HG02981 (cell line): ENCODE results near the gene GAREM2.

Experiments
- ATAC-seq: cut with Tn5 transposase; IDR thresholded peaks from one replicate; pipeline ENCODE4 v1.9.1; 2021; ENCODE audit warnings: mild to moderate bottlenecking, moderate library complexity; ENCODE audit not compliant: unreplicated experiment

Gene GAREM2

DNA sequence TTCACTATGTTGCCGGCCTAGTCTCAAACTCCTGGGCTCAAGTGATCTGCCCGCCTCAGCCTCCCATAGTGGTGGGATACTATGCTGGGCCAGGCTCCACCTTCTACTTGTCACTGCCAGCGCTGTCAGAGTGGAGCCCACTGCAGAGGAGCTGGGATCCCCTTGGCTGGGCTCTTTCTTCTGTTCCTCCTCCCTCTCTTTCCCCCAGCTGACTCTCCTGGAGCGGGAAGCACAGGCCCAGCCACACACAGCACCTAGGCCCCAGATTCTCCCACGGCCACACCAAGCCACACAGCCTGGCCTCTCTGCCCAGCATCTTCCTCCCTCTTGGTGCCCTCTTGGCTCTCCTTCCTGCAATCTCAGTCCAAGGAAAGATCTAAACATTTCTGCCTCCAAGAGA, 3.7 kb upstream of the GAREM2 start:
- ATAC-seq: no peak

DNA sequence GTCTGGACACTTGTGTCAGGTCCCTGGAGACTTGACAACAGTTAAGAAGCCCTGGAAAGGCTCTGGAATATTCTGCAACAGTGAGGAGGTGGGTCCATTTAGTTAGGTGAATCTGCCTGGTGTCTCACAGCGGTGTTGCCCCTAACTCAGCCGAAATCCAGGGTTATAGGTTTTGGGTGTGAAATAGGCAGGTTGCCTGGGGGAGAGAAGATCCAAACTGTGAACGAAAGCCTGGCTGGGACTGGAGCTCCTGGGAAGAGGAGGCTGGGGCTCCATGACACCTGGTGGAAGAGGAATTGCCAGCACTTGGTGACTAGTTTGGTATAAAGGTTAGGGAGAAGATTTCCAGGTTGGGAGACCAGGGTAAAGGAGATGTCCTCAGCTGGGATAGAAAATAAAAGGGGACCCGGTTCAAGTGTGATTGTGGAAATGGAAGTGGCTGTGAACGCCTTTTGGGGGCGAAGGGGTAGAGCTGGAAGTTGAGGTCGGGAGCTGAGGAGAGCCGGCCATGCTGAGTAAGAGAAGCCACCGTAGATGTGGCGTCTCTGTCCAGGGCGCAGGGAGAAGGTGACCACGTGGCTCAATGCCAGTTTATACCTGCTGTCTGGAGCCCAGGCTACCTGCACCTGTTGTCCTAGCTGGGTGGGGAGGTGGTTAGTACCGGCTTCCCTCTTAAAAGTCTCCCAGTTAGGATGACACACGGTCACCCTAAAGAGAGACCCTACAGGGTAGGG, 3.0 kb upstream of the GAREM2 start:
- no peak for ATAC-seq

DNA sequence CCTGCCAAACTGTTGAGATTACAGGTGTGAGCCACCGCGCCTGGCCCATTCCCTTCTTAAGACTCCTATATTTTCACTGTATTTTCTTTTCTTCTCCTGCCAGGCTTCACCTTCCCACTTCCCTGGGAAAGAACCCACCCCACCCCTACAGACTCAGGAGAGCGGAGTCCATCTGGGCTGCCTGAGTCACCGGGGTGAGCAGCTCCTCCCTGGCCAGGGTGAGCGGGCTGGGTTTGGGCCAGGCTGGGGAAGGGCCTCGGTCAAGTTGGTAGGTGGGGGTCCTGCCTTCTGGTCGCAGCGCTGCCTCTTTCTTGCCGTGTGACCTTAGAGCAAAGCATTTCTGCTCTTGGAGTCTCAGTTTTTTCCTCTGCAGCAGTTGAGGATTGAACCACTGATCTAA, 2.1 kb upstream of the GAREM2 start:
- no peak for ATAC-seq

DNA sequence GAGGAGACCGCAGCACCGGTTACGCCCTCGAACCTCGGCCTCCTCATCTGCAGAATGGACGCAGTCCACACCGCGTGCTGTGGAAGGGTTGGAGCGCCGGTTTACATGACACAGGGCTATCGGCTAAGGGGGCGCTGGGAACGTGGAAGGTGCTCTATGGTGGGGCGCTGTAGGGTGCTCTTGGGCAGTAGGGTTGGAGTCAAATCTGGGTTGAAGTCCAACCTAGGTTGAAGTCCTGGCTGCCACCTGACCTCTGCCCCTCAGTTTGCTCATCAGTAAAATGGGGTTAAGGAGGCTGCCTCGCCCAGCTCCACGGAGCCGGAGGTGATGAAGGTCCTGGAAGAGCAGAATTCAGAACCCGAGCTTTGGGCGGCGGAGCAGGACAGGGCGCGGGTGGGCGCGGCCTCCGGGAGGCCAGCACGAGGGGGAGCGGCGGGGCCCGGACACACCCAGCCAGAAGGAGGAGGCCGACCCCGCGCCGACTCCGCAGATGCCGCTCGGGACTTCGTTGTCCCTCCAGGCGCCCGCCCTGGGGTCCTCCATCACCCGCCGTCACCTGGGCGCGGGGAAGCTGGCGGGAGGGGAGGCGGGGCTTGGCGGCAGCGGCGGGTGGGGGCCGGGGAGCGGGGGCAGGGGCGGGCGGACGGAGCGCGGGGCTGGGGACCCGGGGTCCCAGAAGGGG, 558 bp upstream of the GAREM2 start:
- no peak for ATAC-seq

DNA sequence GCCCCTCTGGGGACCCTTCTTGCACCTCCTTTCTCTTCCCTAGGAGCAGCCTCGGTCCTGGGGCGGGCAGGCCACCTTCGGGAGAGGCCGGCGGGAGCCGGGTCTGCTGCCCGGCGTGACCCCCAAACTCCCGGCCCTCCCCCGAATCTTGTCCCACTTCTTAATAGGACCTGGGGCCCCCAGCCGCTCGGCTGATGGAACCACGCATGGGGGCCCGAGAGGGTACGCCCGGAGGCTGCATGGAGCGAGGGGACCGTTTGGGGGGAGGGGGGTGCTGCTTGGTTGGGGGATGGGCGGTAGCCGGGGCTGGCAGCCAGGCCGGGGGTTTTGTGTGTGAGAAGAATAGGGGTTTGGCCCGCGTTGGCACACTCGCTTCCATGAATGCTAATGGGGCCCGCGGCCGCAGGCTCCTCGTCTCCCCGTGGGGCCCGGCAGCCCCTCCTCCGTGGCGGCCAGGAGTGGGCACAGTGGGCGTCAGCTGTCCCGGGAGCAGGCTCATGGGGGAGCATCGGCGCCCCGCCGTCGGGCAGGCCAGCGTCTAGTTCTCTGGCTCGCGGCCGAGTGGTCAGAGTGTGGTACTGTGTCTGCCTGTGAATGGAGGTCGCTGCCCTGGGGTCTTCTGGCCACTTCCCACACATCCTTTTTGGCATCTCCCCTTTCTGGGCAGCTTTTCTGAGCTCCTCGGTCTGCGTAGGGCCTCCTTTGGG, 1.0 kb downstream of the GAREM2 start:
- ATAC-seq: no peak

DNA sequence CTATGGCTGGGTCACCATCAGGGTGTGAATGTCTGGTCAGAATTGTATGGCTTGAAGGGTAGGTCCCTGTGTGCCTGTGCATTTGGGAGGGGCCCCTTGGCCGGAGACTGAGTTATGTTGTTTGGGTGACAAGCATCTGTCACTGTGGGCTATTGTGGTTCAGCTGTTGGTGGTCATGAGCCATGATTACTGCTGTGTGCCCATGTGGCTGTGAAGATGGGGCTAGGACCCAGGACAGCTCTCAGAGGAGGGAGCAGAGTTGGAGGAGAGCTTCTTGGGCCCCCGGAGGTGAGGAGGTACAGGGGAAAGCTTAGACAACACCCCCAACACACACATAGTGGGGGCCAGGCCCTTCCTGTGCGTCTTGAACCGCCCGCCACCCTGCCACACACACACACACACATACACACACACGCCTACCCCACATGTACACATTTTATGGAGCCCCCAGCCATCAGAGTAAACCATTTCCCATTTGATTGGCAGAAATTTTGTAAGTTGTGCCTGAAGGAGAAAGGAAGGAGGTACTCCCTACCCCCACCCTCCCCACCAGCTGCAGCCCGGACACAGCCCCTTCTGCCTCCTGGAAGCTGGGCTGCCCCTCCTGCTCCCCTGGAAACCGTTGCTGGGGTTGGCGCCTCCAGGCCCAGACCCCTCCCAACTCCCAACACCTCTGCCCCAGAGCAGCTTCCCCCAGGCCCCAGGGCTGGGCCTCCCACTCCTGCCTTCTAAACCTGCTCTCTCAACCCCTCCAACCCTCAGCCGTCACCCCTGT, 2.0 kb downstream of the GAREM2 start:
- no peak for ATAC-seq

DNA sequence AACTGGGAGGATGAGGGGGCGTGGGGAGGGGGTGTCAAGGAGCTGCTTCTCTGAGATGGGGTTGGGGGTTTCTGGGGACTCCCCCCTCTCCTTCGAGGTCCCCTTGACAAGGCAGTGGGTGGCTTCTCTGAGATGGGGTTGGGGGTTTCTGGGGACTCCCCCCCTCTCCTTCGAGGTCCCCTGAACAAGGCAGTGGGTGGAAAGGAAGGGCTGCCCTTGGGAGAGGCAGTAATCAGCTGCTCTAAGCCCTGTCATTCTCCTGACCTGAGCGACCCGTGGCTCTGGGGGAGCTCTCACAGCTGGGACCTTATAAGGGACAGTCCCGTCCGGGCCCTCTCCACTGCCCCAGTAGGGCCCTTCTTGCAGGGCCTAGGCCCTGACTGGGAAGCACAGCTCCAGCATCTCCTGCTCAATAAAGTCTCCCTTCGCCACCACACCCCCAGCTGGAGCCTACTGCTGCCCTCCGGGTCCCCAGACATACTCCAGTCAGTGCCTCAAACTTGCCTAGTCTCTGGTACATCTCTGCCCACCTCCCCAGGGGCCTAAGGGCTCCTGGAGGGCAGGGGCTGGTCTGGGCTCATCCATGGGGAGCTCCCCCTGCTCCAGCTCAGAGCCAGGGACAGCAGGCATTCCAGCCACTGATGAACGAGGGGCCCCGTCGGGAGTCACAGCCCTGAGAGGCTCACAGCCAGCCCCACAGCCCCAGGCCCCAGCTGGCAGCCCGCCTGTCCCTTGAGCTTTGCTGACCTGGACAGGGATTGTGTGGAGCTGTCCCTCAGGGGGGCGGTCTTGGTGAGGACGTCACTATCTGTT, 2.8 kb downstream of the GAREM2 start:
- no peak for ATAC-seq

DNA sequence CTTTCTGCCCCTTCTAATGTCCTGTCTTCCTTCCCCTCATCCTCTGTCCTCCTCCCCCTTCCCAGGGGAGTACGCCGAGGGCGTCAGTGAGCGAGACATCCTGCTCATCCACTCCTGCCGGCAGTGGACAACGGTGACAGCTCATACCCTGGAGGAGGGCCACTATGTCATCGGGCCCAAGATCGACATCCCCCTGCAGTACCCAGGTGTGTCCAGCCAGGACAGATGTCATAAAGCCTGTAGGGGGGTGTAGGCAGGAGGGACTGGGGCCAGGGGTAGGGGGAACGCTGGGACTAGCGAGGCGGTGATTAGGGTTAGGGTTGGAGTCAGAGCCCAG, 3.4 kb downstream of the GAREM2 start:
- ATAC-seq: no peak

DNA sequence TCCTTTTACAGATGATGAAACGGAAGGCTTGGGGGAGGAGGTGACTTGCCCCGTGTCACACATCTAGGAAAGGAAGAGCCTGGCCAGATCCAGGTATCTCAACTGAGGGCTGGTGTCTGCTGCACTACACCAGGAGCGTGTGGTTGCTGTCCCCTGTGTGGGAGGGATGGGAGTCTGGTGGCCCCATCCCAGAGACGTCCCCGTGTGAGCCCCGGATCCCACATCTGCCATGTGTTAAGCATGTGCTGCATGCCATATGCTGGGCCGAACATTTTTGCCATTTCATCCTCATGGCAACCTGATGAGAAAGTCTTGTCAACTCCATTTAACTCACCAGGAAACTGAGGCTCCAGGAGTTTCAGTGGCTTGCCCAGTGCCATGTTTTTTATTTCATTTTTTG, 4.2 kb downstream of the GAREM2 start:
- ATAC-seq: no peak

DNA sequence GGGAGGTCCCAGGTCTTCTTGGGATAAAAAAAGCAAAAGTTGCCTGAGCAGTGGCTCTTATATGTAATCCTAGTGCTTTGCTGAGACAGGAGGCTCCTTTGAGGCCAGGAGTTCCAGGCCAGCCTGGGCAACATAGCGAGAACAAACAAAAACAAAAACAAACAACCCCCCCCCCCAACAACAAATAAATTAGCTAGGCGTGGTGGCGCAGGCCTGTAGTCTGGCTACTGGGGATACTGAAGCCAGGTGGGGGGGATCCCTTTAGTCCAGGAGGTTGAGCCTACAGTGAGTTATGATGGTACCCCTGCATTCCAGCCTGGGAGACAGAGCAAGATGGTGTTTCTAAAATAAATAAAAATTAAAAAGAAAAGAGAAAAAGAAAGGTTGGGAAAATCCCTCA, 5.4 kb downstream of the GAREM2 start:
- no peak for ATAC-seq

DNA sequence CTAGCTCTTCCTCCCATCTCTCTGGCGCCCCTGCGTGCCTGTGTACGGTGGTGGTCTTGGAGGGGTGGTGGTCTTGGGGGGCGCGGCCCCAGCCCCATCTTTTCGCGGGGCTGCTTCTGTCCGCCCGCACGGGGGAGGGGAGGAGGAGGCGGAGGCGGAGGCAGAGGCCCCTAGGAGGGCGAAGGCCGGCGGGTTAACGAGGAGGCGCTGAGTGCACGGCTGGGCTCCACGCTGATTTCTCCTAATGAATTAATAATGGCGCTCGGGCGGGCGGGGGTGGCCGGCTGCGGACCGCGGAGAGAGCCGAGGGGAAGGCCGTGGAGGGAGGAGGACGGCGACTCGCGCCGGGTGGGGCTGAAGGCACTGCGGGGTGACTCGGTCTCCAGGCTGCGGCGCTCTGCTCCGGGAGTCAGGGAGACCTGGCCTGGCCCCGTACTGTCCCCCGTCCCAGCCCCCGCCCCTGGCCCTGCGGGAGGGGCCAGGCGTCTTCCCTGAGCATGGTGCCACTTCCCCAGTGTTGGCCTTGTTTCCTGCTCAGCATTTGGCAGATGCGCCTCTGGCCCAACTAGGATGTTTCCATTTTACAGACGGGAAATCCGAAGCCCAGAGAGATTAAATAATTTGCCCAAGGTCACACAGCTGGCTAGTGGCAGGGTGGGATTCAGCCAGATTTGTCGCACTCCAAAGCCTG, 6.0 kb downstream of the GAREM2 start:
- ATAC-seq: no peak

DNA sequence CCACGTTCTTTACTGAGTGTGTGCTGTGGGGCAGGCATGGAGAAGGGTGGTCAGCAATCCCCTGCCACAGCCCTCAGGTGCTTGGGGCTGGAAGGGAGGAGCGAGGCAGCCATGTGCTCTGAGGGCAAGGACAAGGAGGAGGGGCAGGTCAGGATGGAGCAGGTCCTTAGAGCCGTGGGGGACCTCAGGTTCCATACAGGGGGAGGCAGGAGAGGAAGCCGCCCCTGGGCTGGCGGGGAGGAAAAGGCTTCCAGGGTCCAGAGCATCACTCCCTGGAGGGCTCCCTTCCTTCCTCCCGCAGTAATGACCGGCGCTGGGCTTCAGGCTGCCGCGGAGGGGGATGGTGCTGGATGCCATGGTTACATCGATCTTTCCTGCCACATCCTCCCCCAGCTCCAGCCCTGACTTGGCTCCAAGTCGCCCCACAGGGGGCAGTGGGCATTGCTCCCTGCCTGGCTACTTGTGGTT, 6.6 kb downstream of the GAREM2 start:
- no peak for ATAC-seq

DNA sequence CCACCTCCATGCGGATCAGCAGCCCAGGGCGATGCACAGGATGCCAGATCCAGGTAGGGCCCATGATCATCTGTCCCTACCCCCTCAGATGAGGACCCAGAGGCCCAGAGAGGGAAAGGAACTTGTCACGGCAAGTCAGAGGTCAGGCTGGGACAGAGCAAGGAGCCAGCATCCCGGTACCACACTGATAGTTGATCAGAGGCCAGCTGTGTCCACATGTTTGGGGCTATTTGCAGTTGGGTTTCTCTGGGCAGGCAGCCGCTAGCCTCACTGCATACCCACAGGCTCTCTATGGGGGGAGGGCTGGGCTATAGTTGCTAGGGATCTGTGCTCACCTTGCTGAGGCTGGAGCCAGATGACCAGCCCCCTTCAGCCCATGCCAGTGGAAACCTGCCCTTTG, 9.6 kb downstream of the GAREM2 start:
- ATAC-seq: no peak

DNA sequence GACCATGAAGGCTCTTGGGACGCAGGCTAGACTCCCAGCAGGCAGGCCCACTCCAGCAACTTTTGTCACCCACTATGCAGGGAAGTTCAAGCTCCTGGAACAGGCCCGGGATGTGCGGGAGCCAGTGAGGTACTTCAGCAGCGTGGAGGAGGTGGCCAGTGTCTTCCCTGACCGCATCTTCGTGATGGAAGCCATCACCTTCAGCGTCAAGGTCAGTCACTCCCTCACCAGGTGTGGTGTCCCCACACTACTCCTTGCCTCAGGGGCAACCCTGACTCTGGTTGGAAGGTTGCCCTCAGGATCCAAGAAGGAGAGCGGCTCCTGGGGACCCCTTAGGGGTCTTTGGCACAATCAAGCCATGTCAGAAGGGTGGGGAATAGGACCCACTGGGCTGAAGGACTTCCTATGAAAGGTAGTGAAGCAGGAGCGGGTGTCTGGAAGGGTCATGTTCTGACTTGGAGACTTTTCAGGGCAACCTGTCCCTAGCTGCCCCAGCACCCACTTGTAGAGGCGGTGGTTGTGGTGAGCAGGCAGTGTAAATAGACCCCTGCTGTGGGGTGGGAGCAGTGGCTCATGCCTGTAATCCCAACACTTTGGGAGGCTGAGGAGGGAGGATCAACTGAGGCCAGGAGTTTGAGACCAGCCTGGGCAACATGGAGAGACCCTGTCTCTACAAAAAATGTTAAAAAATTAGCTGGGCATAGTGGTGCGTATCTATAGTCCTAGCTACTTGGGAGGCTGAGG, 10.2 kb downstream of the GAREM2 start:
- ATAC-seq: no peak

DNA sequence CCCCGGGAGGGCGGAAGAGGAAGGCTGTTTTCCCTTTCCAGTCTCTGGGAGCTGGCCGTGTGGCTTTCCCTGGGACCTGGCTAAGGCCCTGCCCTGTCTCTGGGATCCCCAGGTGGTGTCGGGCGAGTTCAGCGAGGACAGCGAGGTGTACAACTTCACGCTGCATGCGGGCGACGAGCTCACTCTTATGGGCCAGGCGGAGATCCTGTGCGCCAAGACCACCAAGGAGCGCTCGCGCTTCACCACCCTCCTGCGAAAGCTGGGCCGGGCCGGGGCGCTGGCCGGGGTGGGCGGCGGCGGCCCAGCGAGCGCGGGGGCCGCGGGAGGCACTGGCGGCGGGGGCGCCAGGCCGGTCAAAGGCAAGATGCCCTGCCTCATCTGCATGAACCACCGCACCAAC, 11.2 kb downstream of the GAREM2 start:
- ATAC-seq: no peak

DNA sequence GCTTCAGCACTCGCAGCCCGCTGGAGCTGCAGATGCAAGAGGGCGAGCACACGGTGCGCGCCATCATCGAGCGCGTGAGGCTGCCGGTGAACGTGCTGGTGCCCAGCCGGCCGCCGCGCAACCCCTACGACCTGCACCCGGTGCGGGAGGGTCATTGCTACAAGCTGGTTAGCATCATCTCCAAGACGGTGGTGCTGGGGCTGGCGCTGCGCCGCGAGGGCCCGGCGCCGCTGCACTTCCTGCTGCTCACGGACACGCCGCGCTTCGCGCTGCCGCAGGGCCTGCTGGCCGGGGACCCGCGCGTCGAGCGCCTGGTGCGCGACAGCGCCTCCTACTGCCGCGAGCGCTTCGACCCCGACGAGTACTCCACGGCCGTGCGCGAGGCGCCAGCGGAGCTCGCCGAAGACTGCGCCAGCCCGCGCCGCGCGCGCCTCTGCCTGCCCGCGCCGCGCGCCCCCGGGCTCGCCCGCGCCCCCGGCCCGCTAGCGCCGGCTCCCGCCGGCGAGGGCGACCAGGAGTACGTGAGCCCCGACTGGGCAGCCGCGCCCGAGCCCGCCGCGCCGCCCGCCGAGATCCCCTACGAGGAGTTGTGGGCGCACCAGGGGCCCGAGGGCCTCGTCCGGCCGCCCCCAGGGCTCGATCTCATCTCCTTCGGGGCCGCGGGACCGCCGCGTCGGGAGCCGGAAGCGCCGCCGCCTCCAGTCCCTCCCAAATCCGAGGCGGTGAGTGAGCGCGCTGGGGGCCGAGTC, 11.8 kb downstream of the GAREM2 start:
- ATAC-seq: peak; percentile 69

DNA sequence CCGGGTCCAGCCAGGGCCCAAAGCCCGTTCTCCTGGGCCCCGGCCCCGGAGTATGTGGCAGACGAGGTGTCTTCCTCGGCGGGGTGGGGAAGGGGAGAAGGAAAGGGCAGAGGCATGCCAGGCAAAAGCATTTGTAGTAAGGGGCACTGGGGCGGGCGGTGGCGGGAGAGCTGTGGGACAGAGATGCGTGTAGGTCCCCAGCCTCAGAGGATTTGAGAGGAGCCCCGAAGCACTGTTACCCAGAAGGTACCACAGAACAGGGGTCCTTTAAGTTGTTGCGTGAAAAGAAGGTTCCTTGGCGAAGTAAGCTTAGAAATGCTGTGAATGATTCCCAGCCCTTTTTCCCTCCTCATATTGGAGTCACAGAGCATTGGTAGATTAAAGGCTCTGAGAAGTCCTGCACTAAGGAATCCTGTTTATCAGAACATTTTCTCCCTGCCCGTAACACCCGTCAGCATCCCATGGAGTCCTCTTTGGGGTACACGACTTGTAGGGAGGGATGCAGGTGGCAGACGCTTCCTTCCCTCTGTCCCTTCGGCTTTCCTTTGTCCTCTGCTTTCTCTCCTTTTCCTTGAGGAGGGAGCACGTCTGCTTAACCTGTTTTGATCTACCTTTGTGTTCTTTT, 12.5 kb downstream of the GAREM2 start:
- no peak for ATAC-seq
